ENCODE measurements around the gene PLXNA4. TPM values are rescaled to one million over a fixed set of nuclear protein-coding genes. Genes with fewer than 3 reads are reported as not detected.

The PLXNA4 gene
- total RNA-seq, 1 donor from 2014 or later = 0.38 TPM

DNA sequence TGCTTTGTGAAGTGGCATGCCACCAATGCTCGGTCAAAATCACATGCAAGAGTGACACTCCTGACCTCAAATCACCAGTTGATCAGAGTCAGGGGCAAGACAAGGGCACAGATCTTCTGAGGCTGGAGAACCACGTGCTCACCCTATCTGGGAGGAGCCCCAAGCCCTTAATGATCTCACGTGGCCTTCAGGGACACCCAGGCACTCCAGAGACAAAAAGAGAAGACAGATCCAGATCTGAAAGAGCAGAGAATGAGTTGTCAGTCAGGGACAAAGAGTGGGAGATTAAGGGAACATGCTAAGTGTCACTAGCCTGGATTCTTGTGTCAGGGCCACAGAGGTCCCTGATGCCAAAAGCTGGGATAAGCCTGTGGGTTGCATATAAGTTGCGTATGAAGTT is 134.3 kb downstream of the PLXNA4 start:
- TF ChIP-seq, protein P1, sequence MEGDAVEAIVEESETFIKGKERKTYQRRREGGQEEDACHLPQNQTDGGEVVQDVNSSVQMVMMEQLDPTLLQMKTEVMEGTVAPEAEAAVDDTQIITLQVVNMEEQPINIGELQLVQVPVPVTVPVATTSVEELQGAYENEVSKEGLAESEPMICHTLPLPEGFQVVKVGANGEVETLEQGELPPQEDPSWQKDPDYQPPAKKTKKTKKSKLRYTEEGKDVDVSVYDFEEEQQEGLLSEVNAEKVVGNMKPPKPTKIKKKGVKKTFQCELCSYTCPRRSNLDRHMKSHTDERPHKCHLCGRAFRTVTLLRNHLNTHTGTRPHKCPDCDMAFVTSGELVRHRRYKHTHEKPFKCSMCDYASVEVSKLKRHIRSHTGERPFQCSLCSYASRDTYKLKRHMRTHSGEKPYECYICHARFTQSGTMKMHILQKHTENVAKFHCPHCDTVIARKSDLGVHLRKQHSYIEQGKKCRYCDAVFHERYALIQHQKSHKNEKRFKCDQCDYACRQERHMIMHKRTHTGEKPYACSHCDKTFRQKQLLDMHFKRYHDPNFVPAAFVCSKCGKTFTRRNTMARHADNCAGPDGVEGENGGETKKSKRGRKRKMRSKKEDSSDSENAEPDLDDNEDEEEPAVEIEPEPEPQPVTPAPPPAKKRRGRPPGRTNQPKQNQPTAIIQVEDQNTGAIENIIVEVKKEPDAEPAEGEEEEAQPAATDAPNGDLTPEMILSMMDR (IDR thresholded peaks at IDR 0.05; ENCODE audit: unreplicated experiment) = no peak
- Mint-ChIP-seq H3K9me3 (ENCODE audit: low read depth) (no peaks in the 10 kb centered on the region), H3K4me3 (ENCODE audit: low read depth) (no peak overlapping the region), H3K36me3 (ENCODE audit: insufficient read depth) (no peaks in the 10 kb centered on the region), H3K4me1 (ENCODE audit: low read depth) (peaks cover 3% of the 10 kb centered on the region), H3K27me3 (peaks cover 15% of the 10 kb centered on the region), H3K27ac (no peak overlapping the region)
- DNase-seq (ENCODE audit: low spot score, unreplicated experiment) = no peak

DNA sequence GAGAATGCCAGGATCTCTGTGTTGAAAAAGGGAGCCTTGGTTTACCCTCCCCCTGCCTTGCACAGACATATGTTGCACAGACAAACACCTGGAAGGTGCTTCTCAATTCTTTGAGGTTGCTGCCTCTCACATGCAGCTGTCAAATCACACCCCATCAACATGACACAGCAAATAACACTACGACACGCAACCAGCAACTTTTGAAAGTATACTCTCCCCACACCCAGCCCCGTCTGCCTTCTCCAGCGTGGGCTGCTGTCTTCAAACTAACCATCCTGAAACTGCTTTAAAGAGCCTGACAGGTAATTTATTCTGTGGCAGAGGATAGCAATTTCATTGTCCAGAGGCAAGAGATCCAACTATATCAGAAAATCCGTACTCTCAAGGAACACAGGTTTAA is 136.1 kb downstream of the PLXNA4 start:
- Mint-ChIP-seq H3K27ac (no peak overlapping the region), H3K27me3 (peaks cover 21% of the 10 kb centered on the region), H3K4me3 (ENCODE audit: low read depth) (no peak overlapping the region), H3K36me3 (ENCODE audit: insufficient read depth) (no peaks in the 10 kb centered on the region), H3K4me1 (ENCODE audit: low read depth) (peaks cover 3% of the 10 kb centered on the region), H3K9me3 (ENCODE audit: low read depth) (no peaks in the 10 kb centered on the region)
- TF ChIP-seq, protein P1 (IDR thresholded peaks at IDR 0.05; ENCODE audit: unreplicated experiment) = no peak
- no peak for DNase-seq (ENCODE audit: low spot score, unreplicated experiment)

DNA sequence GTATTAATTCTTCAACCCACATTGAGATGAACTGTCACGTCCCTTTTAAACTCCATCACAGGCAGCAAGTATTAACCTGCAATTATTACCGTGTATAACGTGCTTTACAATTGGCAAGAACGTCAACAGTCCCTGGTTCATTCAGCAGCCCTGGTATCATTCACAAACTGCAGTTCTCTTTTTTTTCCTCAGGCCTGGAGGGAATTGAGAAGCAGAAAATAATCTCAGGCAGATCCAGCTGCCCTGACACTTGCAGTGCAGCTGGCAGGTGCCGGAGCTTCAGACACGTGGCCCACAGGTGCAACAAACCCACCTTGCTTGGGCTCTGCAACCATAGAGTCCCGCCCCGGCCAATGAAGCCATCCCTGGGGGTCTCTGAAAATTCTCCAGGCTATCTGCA is 137.3 kb downstream of the PLXNA4 start:
- Mint-ChIP-seq H3K27ac (no peak overlapping the region), H3K27me3 (peaks cover 31% of the 10 kb centered on the region), H3K9me3 (ENCODE audit: low read depth) (no peaks in the 10 kb centered on the region), H3K36me3 (ENCODE audit: insufficient read depth) (no peaks in the 10 kb centered on the region), H3K4me1 (ENCODE audit: low read depth) (peaks cover 3% of the 10 kb centered on the region), H3K4me3 (ENCODE audit: low read depth) (no peak overlapping the region)
- TF ChIP-seq, protein P1 (IDR thresholded peaks at IDR 0.05; ENCODE audit: unreplicated experiment) = no peak
- no peak for DNase-seq (ENCODE audit: low spot score, unreplicated experiment)

DNA sequence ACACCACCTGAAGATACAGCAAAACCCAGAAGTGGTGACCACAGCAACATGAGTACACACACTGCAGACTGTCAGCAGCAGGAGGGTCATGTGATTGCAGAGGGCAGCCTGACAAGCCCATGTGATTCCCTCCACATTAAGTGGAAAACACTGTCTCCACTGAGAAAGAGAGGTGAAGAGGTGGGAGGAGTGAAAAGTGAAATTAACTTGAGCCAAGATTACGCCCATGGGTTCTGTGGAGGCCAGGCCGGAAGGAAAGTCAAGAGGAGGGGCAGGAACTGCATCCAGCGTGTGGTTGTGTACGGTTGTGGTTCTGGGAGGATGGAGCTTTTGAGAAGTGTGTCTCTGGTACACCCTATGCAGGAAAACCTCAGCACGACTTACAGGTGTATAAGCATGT is 138.5 kb downstream of the PLXNA4 start:
- Mint-ChIP-seq H3K4me1 (ENCODE audit: low read depth) (peaks cover 3% of the 10 kb centered on the region), H3K27ac (no peak overlapping the region), H3K27me3 (peaks cover 22% of the 10 kb centered on the region), H3K36me3 (ENCODE audit: insufficient read depth) (no peaks in the 10 kb centered on the region), H3K4me3 (ENCODE audit: low read depth) (no peak overlapping the region), H3K9me3 (ENCODE audit: low read depth) (no peaks in the 10 kb centered on the region)
- TF ChIP-seq, protein P1 (IDR thresholded peaks at IDR 0.05; ENCODE audit: unreplicated experiment) = no peak
- no peak for DNase-seq (ENCODE audit: low spot score, unreplicated experiment)

DNA sequence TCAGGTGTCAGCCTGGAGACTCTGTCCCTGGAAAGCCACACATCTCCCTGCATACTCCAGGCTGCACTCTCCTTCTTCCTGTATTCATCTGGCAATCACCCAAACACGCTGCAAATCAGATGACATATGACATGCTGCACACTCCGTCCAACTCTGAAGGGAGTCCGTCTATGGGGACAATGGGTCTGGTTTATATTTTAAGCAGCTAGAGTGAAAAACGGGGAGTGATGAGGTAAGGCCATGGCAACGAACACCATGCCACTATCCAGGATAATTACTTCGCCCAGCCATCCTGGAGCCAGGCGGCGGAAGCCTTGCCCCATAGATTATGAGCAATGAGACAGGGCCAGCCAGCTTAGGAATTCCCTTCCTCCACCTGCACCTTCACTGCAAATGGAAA is 140.1 kb downstream of the PLXNA4 start:
- TF ChIP-seq, protein P1 (IDR thresholded peaks at IDR 0.05; ENCODE audit: unreplicated experiment) = no peak
- no peaks in the 10 kb centered on the region for H3K36me3 Mint-ChIP-seq (ENCODE audit: insufficient read depth)
- DNase-seq (ENCODE audit: low spot score, unreplicated experiment) = no peak

More for the DNA sequence above, 140.1 kb downstream of the PLXNA4 start:
- Mint-ChIP-seq H3K27me3 (peaks cover 18% of the 10 kb centered on the region), H3K27ac (no peak overlapping the region), H3K9me3 (ENCODE audit: low read depth) (no peaks in the 10 kb centered on the region), H3K4me3 (ENCODE audit: low read depth) (no peak overlapping the region), H3K4me1 (ENCODE audit: low read depth) (peaks cover 3% of the 10 kb centered on the region)

All from progenitor cell of endocrine pancreas (in vitro differentiated cells).